Endodermal cell (in vitro differentiated cells): ENCODE data around the gene TM4SF1. TPM values are rescaled to one million over a fixed set of nuclear protein-coding genes. Genes with fewer than 3 reads are reported as not detected.

Source experiments
- DNase-seq: peaks from one replicate; pipeline ENCODE4 v3.0.0-alpha.2; 2017
- H3K27ac ChIP-seq: 2 replicates; pipeline ENCODE4 v1.5.1; 2013; ENCODE audit warnings: mild to moderate bottlenecking, low read depth, low read length, moderate library complexity
- H3K27me3 ChIP-seq: 2 replicates; pipeline ENCODE4 v1.6.1; 2013; ENCODE audit warnings: mild to moderate bottlenecking, low read length, moderate library complexity; ENCODE audit not compliant: insufficient read depth, control insufficient read depth, poor library complexity, severe bottlenecking
- H3K36me3 ChIP-seq: 2 replicates; pipeline ENCODE4 v1.7.0; 2013; ENCODE audit warnings: mild to moderate bottlenecking, low read length, moderate library complexity; ENCODE audit not compliant: control insufficient read depth, insufficient read depth
- H3K4me1 ChIP-seq: one replicate; pipeline ENCODE4 v1.7.0; 2013; ENCODE audit warnings: low read length; ENCODE audit not compliant: control insufficient read depth, insufficient read depth
- H3K4me3 ChIP-seq: 2 replicates; pipeline ENCODE4 v1.5.1; 2013; ENCODE audit warnings: mild to moderate bottlenecking, low read length, moderate library complexity
- H3K9ac ChIP-seq: 2 replicates; pipeline ENCODE4 v1.6.1; 2013; ENCODE audit warnings: mild to moderate bottlenecking, low read length, moderate library complexity; ENCODE audit not compliant: poor library complexity, severe bottlenecking; ENCODE audit errors: extremely low read depth
- H3K9me3 ChIP-seq: 2 replicates; pipeline ENCODE4 v1.6.1; 2013; ENCODE audit warnings: mild to moderate bottlenecking, low read length, moderate library complexity; ENCODE audit not compliant: control insufficient read depth
- H3K27ac Mint-ChIP-seq: 2 replicates; pipeline ENCODE4 v1.8.0; 2020; ENCODE audit warnings: mixed read lengths
- H3K27me3 Mint-ChIP-seq: 2 replicates; pipeline ENCODE4 v1.8.0; 2021; ENCODE audit warnings: mild to moderate bottlenecking, mixed read lengths; ENCODE audit not compliant: insufficient read depth
- H3K36me3 Mint-ChIP-seq: 2 replicates; pipeline ENCODE4 v1.8.0; 2020; ENCODE audit warnings: low read depth, mixed read lengths
- H3K4me1 Mint-ChIP-seq: 2 replicates; pipeline ENCODE4 v1.8.0; 2020; ENCODE audit warnings: mixed read lengths
- H3K4me3 Mint-ChIP-seq: 2 replicates; pipeline ENCODE4 v1.8.0; 2020; ENCODE audit warnings: mild to moderate bottlenecking, moderate library complexity, mixed read lengths
- H3K9me3 Mint-ChIP-seq: 2 replicates; pipeline ENCODE4 v1.8.0; 2020; ENCODE audit warnings: mild to moderate bottlenecking, mixed read lengths
- WGBS, 2 experiments: methylation state at CpG; one replicate each; pipeline versions ENCODE4 v1.1.5 to v1.1.7; 2013; ENCODE audit warnings: missing lambda C conversion rate in 2 of 2, mixed read lengths in 1 of 2; ENCODE audit not compliant: insufficient coverage in 1 of 2, insufficient read length in 1 of 2; 5-methylcytosine and 5-hydroxymethylcytosine counted together
- total RNA-seq, 2 donors: library from RNA; stranded (reverse); fragmentation: NEBNext Ultra II Directional in 1 of 2; extraction: Animal tissue kit (Norgen Biotek cat#: 25700) in 1 of 2; gene quantifications; 2 replicates in 1 of 2; 3 replicates in 1 of 2; pipeline ENCODE4 v1.2.1, GENCODE V29; 2021
- TF ChIP-seq, protein P1 (sequence below): fragments of 200-600 bp; sonication (generic); conservative IDR thresholded peaks from 2 replicates; pipeline ENCODE4 v1.5.0; 2021; ENCODE audit warnings: antibody characterized with exemption, mild to moderate bottlenecking

TM4SF1 gene
- total RNA-seq, 2 donors from 2014 or later, result not detected

- TF ChIP-seq, protein P1, sequence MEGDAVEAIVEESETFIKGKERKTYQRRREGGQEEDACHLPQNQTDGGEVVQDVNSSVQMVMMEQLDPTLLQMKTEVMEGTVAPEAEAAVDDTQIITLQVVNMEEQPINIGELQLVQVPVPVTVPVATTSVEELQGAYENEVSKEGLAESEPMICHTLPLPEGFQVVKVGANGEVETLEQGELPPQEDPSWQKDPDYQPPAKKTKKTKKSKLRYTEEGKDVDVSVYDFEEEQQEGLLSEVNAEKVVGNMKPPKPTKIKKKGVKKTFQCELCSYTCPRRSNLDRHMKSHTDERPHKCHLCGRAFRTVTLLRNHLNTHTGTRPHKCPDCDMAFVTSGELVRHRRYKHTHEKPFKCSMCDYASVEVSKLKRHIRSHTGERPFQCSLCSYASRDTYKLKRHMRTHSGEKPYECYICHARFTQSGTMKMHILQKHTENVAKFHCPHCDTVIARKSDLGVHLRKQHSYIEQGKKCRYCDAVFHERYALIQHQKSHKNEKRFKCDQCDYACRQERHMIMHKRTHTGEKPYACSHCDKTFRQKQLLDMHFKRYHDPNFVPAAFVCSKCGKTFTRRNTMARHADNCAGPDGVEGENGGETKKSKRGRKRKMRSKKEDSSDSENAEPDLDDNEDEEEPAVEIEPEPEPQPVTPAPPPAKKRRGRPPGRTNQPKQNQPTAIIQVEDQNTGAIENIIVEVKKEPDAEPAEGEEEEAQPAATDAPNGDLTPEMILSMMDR, result no peak
- H3K9me3 ChIP-seq, result no peaks in the 10 kb centered on the region
- Mint-ChIP-seq H3K9me3 (no peaks in the 10 kb centered on the region), H3K4me1 (peaks cover 3% of the 10 kb centered on the region), H3K27ac (no peak overlapping the region), H3K27me3 (peaks cover 2% of the 10 kb centered on the region), H3K36me3 (no peaks in the 10 kb centered on the region), H3K4me3 (no peak overlapping the region)
- no peak overlapping the region for H3K4me3 ChIP-seq
- DNase-seq, result no peak
- H3K36me3 ChIP-seq, result no peaks in the 10 kb centered on the region
- no peaks in the 10 kb centered on the region for H3K27me3 ChIP-seq
- no peak overlapping the region for H3K27ac ChIP-seq
- no peak overlapping the region for H3K9ac ChIP-seq
- WGBS, 2 experiments, result 67 to 73% methylated on average over 1 of the region's 1 CpG
- H3K4me1 ChIP-seq, result no peaks in the 10 kb centered on the region
These were observed 34.1 kb upstream of the TM4SF1 start for GRCh38 chr3:149411583-149411982.

GRCh38 chr3:149409351-149409750, 31.9 kb upstream of the TM4SF1 start:
- no peaks in the 10 kb centered on the region for H3K36me3 Mint-ChIP-seq
- 92% methylated on average over 2 of the region's 2 CpGs; no CpG with 5 or more reads in 1 of the 2 experiments for WGBS, 2 experiments
- DNase-seq, result no peak
- Histone ChIP-seq H3K9me3 (no peaks in the 10 kb centered on the region), H3K9ac (no peak overlapping the region), H3K27ac (no peak overlapping the region), H3K27me3 (no peaks in the 10 kb centered on the region), H3K4me1 (no peaks in the 10 kb centered on the region), H3K36me3 (no peaks in the 10 kb centered on the region), H3K4me3 (no peak overlapping the region)
- H3K4me3 Mint-ChIP-seq, result no peak overlapping the region
- H3K27ac Mint-ChIP-seq, result no peak overlapping the region
- H3K4me1 Mint-ChIP-seq, result peaks cover 3% of the 10 kb centered on the region
- TF ChIP-seq, protein P1, result no peak
- H3K9me3 Mint-ChIP-seq, result no peaks in the 10 kb centered on the region
- peaks cover 2% of the 10 kb centered on the region for H3K27me3 Mint-ChIP-seq

DNA sequence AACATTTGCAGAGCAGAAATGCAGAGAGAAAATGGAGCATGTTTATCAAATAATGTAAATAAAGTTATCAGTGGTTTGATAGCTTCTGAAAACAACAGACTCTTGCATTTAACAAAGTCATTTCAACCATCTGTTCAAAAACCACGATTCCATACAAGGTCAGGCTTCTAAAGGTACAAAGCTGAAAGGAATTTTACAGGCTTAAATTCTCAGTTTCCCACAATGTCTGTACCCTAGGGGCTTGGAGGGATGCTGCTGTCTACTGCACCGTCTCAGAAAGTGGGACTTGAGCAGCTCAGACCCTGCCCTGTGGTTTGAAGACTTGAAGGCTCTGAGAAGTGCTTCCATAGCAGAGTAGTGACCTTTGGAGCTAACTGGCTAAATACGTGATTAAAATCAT, 30.4 kb upstream of the TM4SF1 start:
- Mint-ChIP-seq H3K36me3 (no peaks in the 10 kb centered on the region), H3K9me3 (no peaks in the 10 kb centered on the region), H3K4me1 (peaks cover 3% of the 10 kb centered on the region), H3K4me3 (no peak overlapping the region), H3K27me3 (peaks cover 2% of the 10 kb centered on the region), H3K27ac (no peak overlapping the region)
- no peak overlapping the region for H3K27ac ChIP-seq
- no peaks in the 10 kb centered on the region for H3K36me3 ChIP-seq
- no peaks in the 10 kb centered on the region for H3K27me3 ChIP-seq
- no peak overlapping the region for H3K9ac ChIP-seq
- H3K4me3 ChIP-seq, result no peak overlapping the region
- TF ChIP-seq, protein P1, result no peak
- WGBS, 2 experiments, result 83 to 86% methylated on average over 1 to 2 of the region's 3 CpGs
- H3K4me1 ChIP-seq, result no peaks in the 10 kb centered on the region
- no peak for DNase-seq
- no peaks in the 10 kb centered on the region for H3K9me3 ChIP-seq
